Activated B cell treated with CpG ODN at 0.5 μM for 24 hours (primary cell): Measurements from ENCODE around the gene OBSCN. TPM values are rescaled to one million over a fixed set of nuclear protein-coding genes. Genes with fewer than 3 reads are reported as not detected.

ENCODE experiments used
- ATAC-seq: fragments of 200-7000 bp; cut with Tn5 transposase; one replicate; pipeline ENCODE4 v1.10.0; 2021; ENCODE audit warnings: low read depth, mild to moderate bottlenecking, moderate library complexity
- CTCF ChIA-PET: fragments of 350-600 bp; sonication (Branson Sonifier 250); formaldehyde crosslinking; loops from one replicate; lab custom pipeline; 2021; ENCODE audit warnings: antibody characterized with exemption; lab: Charles Lee
- POLR2A ChIA-PET: fragments of 350-600 bp; sonication (Branson Sonifier 250); formaldehyde crosslinking; loops from one replicate; lab custom pipeline; 2021; ENCODE audit warnings: antibody characterized with exemption; lab: Charles Lee
- DNase-seq: peaks from one replicate; pipeline ENCODE4 v3.0.0; 2022
- H3K27ac Mint-ChIP-seq: one replicate; pipeline ENCODE4 v1.8.0; 2020; ENCODE audit warnings: mixed read lengths
- H3K27me3 Mint-ChIP-seq: one replicate; pipeline ENCODE4 v1.8.0; 2021; ENCODE audit warnings: mixed read lengths
- H3K36me3 Mint-ChIP-seq: one replicate; pipeline ENCODE4 v1.8.0; 2021; ENCODE audit warnings: low read depth, mixed read lengths
- H3K4me1 Mint-ChIP-seq: one replicate; pipeline ENCODE4 v1.8.0; 2021; ENCODE audit warnings: mixed read lengths
- H3K4me3 Mint-ChIP-seq: one replicate; pipeline ENCODE4 v1.8.0; 2020; ENCODE audit warnings: mild to moderate bottlenecking, mixed read lengths
- H3K9me3 Mint-ChIP-seq: one replicate; pipeline ENCODE4 v1.8.0; 2020; ENCODE audit warnings: mixed read lengths
- intact Hi-C: fragments of 100-400 bp; cut with micrococcal nuclease; formaldehyde crosslinking; loops from one replicate; pipeline ENCODE4 v1.15.1; 2024
- total RNA-seq: library from RNA; stranded (reverse); gene quantifications from 2 replicates; pipeline ENCODE4 v1.2.3, GENCODE V29; 2022
- TF ChIP-seq, protein P1 (sequence below): fragments of 200-600 bp; IDR thresholded peaks from one replicate; pipeline ENCODE4 v1.8.0; 2022; ENCODE audit warnings: antibody characterized with exemption, mild to moderate bottlenecking

Gene OBSCN
- total RNA-seq, 1 donor from 2014 or later = 19.8 TPM

DNA sequence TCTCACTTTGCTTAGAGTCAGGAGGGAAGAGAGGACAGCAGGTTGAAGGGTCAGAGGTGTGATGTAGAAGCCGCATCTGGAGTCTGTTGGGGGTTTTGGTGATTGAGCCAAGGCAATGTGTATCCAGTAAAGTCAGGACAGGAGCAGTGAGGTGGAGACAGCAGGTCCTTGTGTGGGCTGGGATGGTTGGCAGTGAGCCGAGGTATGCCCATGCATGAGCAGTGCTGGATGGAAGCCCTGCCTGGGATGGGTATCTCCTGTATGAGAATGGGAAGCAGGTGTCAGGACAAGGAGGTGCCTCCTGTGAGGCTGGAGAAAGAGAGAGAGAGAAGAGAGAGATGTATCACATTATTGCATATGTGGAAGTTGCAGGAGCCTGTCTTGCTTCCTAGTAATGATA lies 90.0 kb downstream of the OBSCN start:
- intact Hi-C loops = no loop called here
- H3K27ac Mint-ChIP-seq = no peak overlapping the region
- ATAC-seq (no peak), DNase-seq (no peak)
- peaks cover 23% of the 10 kb centered on the region for H3K36me3 Mint-ChIP-seq
- TF ChIP-seq, protein P1, sequence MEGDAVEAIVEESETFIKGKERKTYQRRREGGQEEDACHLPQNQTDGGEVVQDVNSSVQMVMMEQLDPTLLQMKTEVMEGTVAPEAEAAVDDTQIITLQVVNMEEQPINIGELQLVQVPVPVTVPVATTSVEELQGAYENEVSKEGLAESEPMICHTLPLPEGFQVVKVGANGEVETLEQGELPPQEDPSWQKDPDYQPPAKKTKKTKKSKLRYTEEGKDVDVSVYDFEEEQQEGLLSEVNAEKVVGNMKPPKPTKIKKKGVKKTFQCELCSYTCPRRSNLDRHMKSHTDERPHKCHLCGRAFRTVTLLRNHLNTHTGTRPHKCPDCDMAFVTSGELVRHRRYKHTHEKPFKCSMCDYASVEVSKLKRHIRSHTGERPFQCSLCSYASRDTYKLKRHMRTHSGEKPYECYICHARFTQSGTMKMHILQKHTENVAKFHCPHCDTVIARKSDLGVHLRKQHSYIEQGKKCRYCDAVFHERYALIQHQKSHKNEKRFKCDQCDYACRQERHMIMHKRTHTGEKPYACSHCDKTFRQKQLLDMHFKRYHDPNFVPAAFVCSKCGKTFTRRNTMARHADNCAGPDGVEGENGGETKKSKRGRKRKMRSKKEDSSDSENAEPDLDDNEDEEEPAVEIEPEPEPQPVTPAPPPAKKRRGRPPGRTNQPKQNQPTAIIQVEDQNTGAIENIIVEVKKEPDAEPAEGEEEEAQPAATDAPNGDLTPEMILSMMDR = no peak
- ChIA-PET CTCF (no interaction called here), POLR2A (no interaction called here)
- peaks cover 26% of the 10 kb centered on the region for H3K9me3 Mint-ChIP-seq
- no peak overlapping the region for H3K4me3 Mint-ChIP-seq
- no peaks in the 10 kb centered on the region for H3K27me3 Mint-ChIP-seq
- H3K4me1 Mint-ChIP-seq = no peaks in the 10 kb centered on the region

DNA sequence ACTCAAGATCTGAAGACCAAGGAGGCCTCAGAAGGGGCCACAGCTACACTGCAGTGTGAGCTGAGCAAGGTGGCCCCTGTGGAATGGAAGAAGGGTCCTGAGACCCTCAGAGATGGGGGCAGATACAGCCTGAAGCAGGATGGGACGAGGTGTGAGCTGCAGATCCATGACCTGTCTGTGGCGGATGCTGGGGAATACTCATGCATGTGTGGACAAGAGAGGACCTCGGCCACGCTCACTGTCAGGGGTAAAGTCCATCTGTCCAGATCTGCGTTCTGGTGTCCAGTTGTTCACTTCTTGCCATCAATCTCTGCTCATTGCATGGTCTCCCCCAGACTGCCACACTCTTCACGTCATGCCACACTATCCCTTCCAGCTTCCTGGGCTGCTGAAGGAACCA lies 90.6 kb downstream of the OBSCN start:
- intact Hi-C loops = no loop called here
- H3K9me3 Mint-ChIP-seq = peaks cover 32% of the 10 kb centered on the region
- CTCF ChIA-PET = no interaction called here
- no peak for ATAC-seq
- peaks cover 23% of the 10 kb centered on the region for H3K36me3 Mint-ChIP-seq
- DNase-seq = no peak
- H3K4me1 Mint-ChIP-seq = no peaks in the 10 kb centered on the region
- no peak overlapping the region for H3K4me3 Mint-ChIP-seq
- no peaks in the 10 kb centered on the region for H3K27me3 Mint-ChIP-seq
- no peak overlapping the region for H3K27ac Mint-ChIP-seq
- POLR2A ChIA-PET = no interaction called here
- TF ChIP-seq, protein P1 = no peak

DNA sequence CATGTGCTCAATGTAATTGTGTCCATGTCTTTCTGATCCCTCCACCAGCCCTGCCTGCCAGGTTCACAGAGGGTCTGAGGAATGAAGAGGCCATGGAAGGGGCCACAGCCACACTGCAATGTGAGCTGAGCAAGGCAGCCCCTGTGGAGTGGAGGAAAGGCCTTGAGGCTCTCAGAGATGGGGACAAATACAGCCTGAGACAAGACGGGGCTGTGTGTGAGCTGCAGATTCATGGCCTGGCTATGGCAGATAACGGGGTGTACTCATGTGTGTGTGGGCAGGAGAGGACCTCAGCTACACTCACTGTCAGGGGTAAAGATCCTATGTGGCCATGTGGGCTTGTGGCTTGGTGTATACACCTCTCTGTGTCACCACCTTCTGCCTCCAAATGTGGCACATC lies 91.4 kb downstream of the OBSCN start:
- Mint-ChIP-seq H3K9me3 (peaks cover 33% of the 10 kb centered on the region), H3K27me3 (no peaks in the 10 kb centered on the region), H3K27ac (no peak overlapping the region), H3K4me1 (no peaks in the 10 kb centered on the region), H3K4me3 (no peak overlapping the region), H3K36me3 (peaks cover 20% of the 10 kb centered on the region)
- CTCF ChIA-PET = no interaction called here
- no peak for ATAC-seq
- intact Hi-C loops = no loop called here
- POLR2A ChIA-PET = no interaction called here
- no peak for DNase-seq
- TF ChIP-seq, protein P1 = no peak

DNA sequence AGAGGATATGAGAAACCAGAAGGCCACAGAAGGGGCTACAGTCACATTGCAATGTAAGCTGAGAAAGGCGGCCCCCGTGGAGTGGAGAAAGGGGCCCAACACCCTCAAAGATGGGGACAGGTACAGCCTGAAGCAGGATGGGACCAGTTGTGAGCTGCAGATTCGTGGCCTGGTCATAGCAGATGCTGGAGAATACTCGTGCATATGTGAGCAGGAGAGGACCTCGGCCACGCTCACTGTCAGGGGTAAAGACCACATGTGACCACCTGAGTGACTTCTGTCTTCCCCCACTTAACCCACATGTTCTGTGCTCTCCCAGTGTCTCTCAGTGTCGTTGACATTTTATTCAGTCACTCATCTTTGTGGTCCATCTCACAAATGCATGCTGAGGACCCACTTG lies 92.1 kb downstream of the OBSCN start:
- TF ChIP-seq, protein P1 = no peak
- no peak overlapping the region for H3K4me3 Mint-ChIP-seq

DNA sequence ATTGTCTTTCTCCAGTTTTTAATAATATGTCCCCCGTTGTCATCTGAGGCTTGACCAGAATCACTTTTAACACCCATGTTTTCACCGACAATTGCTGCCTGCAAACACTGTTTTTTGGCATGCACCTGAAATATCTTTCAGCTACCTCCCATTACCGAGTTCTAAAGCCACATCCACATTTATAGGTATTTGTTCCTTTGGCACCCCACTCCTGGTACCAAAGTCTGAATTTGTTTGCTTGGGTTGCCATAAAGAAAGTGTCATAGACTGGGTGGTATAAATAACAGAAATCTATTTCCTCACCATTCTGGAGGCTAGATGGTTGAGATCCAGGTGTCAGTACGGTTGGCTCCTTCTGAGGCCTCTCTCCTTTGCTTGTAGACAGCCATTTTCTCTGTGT lies 94.2 kb downstream of the OBSCN start:
- Mint-ChIP-seq H3K9me3 (peaks cover 32% of the 10 kb centered on the region), H3K4me3 (no peak overlapping the region), H3K27ac (no peak overlapping the region), H3K36me3 (peaks cover 15% of the 10 kb centered on the region), H3K27me3 (no peaks in the 10 kb centered on the region), H3K4me1 (no peaks in the 10 kb centered on the region)
- DNase-seq = no peak
- POLR2A ChIA-PET = no interaction called here
- TF ChIP-seq, protein P1 = no peak
- intact Hi-C loops = no loop called here
- ATAC-seq = no peak
- CTCF ChIA-PET = no interaction called here

More for the DNA sequence above, 92.1 kb downstream of the OBSCN start:
- Mint-ChIP-seq H3K27ac (no peak overlapping the region), H3K4me1 (no peaks in the 10 kb centered on the region), H3K36me3 (peaks cover 17% of the 10 kb centered on the region), H3K27me3 (no peaks in the 10 kb centered on the region), H3K9me3 (peaks cover 33% of the 10 kb centered on the region)
- intact Hi-C loops = no loop called here
- ChIA-PET POLR2A (no interaction called here), CTCF (no interaction called here)
- no peak for ATAC-seq
- no peak for DNase-seq
